Measurements from ENCODE around the gene UBE2M.

Gene UBE2M

DNA sequence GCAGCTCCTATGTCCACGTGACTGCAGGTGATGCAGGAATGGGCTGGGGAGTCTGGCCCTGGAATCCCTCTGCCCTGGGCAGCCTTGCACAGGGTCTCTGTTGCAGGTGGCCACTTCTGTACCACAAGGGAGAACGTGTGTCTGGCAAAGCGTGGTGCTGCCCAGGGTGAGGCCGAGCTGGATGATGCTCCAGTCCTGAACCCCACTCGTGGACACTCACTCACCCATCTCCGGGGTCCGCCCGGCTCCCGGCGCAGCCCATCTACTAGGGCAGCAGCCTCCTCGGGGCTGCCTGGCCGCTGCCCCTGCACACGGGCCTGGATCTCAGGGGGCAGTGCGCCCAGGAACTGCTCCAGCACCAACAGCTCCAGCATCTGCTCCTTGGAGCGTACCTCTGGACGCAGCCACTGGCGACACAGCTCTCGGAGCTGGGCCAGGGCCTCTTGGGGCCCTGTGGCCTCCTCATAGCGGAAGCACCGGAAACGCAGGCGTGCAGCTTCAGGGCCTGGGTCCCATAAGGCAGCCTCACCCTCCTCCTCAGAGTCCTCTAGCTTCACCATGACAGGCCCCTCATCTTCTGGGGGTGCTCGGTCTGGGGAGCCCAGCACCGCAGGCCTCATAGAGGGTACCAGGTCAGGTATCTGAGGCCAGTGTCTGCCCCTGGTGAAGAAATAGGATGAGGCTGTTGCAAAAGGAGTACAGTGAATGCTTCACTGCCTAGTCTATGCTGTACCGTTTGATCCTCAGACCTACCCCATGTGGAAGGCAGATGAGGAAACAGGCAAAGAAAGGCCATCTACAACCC is 12.6 kb upstream of the UBE2M start:
- no peak overlapping the region for H3K14ac ChIP-seq (ENCODE audit: low read length)
- WGBS (ENCODE audit: extremely low coverage, insufficient coverage, insufficient read length), result no CpG with 5 or more reads among the region's 25 CpGs
- peaks cover 2% of the 10 kb centered on the region for H3K9me3 ChIP-seq (ENCODE audit: insufficient read depth, low read depth, low read length)
- H2AK5ac ChIP-seq (ENCODE audit: low read length), result no peak overlapping the region
- peaks cover 7 to 10% of the 10 kb centered on the region in 2 experiments for H3K4me1 ChIP-seq (ENCODE audit: control insufficient read depth in 1 of 2, insufficient read depth in 2 of 2, low read length in 2 of 2)
- no peaks in the 10 kb centered on the region for H3K27me3 ChIP-seq (ENCODE audit: insufficient read depth, low read length)
- H4K91ac ChIP-seq (ENCODE audit: low read depth, low read length), result no peak overlapping the region
- H3K36me3 ChIP-seq (ENCODE audit: control insufficient read depth in 1 of 2, insufficient read depth in 2 of 2, low read length in 2 of 2), result peaks cover 24 to 40% of the 10 kb centered on the region in 2 experiments
- H3K4me2 ChIP-seq (ENCODE audit: low read length), result no peak overlapping the region
- no peak overlapping the region for H2BK5ac ChIP-seq (ENCODE audit: low read depth, low read length, poor library complexity)
- H3K27ac ChIP-seq (ENCODE audit: low read depth, low read length), result no peak overlapping the region
- H3K4me3 ChIP-seq (ENCODE audit: low read depth, low read length), result no peak overlapping the region
- H3K18ac ChIP-seq (ENCODE audit: low read length), result no peak overlapping the region
- no peak overlapping the region for H3K9ac ChIP-seq (ENCODE audit: low read length)
- no peak overlapping the region for H4K12ac ChIP-seq (ENCODE audit: low read depth, low read length)
- no peak overlapping the region for H2BK12ac ChIP-seq (ENCODE audit: low read length)
- no peak overlapping the region for H2AFZ ChIP-seq (ENCODE audit: insufficient read depth, low read length, poor library complexity)
- no peak for DNase-seq
- no peak overlapping the region for H3K4ac ChIP-seq (ENCODE audit: low read depth, low read length)
- H2BK120ac ChIP-seq (ENCODE audit: insufficient read depth, low read length, poor library complexity), result no peak overlapping the region
- no peak overlapping the region for H3K23ac ChIP-seq (ENCODE audit: low read length)
- H4K8ac ChIP-seq (ENCODE audit: low read depth, low read length), result no peak overlapping the region
- H3K79me1 ChIP-seq (ENCODE audit: low read length), result peaks cover 15% of the 10 kb centered on the region
- peaks cover 8% of the 10 kb centered on the region for H3K79me2 ChIP-seq (ENCODE audit: control insufficient read depth, insufficient read depth, low read length, poor library complexity)

DNA sequence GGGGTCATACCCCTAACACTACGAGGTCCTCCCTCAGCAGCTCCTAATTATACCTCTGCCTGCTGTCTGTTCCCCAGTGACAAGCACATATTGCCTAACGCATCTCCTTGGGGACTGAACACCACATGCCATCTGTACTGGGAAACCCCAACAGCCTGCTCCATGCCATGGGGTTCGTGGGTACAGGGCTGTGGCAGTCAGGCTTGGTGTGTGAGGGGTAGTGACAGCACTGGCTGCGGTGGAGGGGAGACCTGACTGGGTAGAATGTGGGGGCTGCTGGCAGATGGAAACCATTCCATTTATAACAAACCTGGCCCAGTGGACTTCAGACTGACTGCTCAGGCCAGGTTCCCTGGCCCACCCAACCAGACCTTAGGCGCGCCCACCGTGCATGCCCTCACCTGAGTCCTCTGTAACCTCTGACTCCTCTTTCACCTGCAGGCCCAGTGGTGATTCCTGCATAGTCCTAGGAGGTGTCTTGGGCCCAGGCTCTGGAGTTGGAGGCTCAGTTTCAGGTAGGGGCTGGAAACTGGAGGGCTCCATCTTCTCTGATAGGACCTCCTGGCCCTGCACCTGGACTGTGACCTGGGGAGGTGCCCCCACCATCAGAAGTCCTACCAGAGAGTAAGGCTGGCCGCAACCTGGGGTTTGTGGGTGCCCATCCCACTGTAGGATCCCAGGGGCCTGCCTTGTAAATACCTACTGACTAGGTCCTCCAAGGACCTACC is 11.7 kb upstream of the UBE2M start:
- Histone ChIP-seq H3K9ac (ENCODE audit: low read length) (no peak overlapping the region), H2AK5ac (ENCODE audit: low read length) (no peak overlapping the region), H3K9me3 (ENCODE audit: insufficient read depth, low read depth, low read length) (peaks cover 2% of the 10 kb centered on the region), H3K4me1 (ENCODE audit: control insufficient read depth in 1 of 2, insufficient read depth in 2 of 2, low read length in 2 of 2) (peaks cover 7 to 10% of the 10 kb centered on the region in 2 experiments), H3K14ac (ENCODE audit: low read length) (no peak overlapping the region), H2BK12ac (ENCODE audit: low read length) (no peak overlapping the region), H3K36me3 (ENCODE audit: control insufficient read depth in 1 of 2, insufficient read depth in 2 of 2, low read length in 2 of 2) (peaks cover 24 to 40% of the 10 kb centered on the region in 2 experiments), H2BK120ac (ENCODE audit: insufficient read depth, low read length, poor library complexity) (no peak overlapping the region), H4K8ac (ENCODE audit: low read depth, low read length) (no peak overlapping the region), H2AFZ (ENCODE audit: insufficient read depth, low read length, poor library complexity) (no peak overlapping the region), H3K4me3 (ENCODE audit: low read depth, low read length) (no peak overlapping the region), H3K4me2 (ENCODE audit: low read length) (no peak overlapping the region), H3K4ac (ENCODE audit: low read depth, low read length) (no peak overlapping the region), H4K12ac (ENCODE audit: low read depth, low read length) (no peak overlapping the region), H3K27me3 (ENCODE audit: insufficient read depth, low read length) (no peaks in the 10 kb centered on the region), H3K27ac (ENCODE audit: low read depth, low read length) (no peak overlapping the region), H3K79me2 (ENCODE audit: control insufficient read depth, insufficient read depth, low read length, poor library complexity) (peaks cover 2% of the 10 kb centered on the region), H3K79me1 (ENCODE audit: low read length) (peaks cover 7% of the 10 kb centered on the region), H4K91ac (ENCODE audit: low read depth, low read length) (no peak overlapping the region), H3K18ac (ENCODE audit: low read length) (no peak overlapping the region), H3K23ac (ENCODE audit: low read length) (no peak overlapping the region), H2BK5ac (ENCODE audit: low read depth, low read length, poor library complexity) (no peak overlapping the region)
- no peak for DNase-seq
- no CpG with 5 or more reads among the region's 8 CpGs for WGBS (ENCODE audit: extremely low coverage, insufficient coverage, insufficient read length)

DNA sequence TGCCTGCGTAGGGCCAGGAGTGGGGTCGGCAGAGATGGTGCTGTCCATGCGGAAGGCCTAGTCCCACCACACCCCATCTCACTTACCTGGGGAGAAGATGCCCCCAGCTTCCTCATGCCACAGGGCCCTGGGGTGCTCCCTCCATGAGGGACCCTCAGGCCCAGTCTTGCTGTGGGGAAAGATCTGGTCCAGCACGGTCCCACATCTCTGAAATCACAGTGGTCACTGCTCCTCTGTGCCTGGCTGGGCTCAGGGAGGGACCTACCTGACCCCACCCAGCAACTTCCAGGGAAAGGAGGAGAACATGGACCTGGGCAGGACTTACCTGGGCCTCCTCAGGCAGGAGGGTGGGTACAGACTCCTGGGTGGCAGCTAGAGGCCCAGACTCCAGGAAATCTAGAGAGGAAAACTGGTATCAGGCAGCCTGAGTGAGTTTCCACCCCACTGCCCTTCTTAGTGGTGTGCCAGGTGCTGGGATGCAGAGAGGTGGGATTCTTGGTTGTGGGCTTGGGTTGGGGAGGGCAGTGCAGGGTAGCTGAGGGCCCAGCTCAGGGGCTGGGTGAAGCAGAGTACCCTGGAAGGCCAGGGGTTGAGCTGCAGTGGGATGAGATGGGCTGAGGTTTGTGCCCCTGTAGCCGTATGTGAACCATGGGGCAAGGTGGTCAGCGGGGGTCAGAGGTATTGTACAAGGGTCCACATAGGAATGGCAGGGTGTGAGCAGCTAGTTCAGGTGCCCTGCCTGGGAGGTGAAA is 11.0 kb upstream of the UBE2M start:
- no peak overlapping the region for H2BK5ac ChIP-seq (ENCODE audit: low read depth, low read length, poor library complexity)
- peaks cover 24 to 40% of the 10 kb centered on the region in 2 experiments for H3K36me3 ChIP-seq (ENCODE audit: control insufficient read depth in 1 of 2, insufficient read depth in 2 of 2, low read length in 2 of 2)
- H3K4me2 ChIP-seq (ENCODE audit: low read length), result no peak overlapping the region
- no peak overlapping the region for H3K4ac ChIP-seq (ENCODE audit: low read depth, low read length)
- peaks cover 2% of the 10 kb centered on the region for H3K79me2 ChIP-seq (ENCODE audit: control insufficient read depth, insufficient read depth, low read length, poor library complexity)
- peaks cover 2% of the 10 kb centered on the region for H3K9me3 ChIP-seq (ENCODE audit: insufficient read depth, low read depth, low read length)
- H4K91ac ChIP-seq (ENCODE audit: low read depth, low read length), result no peak overlapping the region
- peaks cover 6% of the 10 kb centered on the region for H3K79me1 ChIP-seq (ENCODE audit: low read length)
- no peak overlapping the region for H2BK12ac ChIP-seq (ENCODE audit: low read length)
- no peak overlapping the region for H4K8ac ChIP-seq (ENCODE audit: low read depth, low read length)
- no peak overlapping the region for H4K12ac ChIP-seq (ENCODE audit: low read depth, low read length)
- no peak overlapping the region for H3K14ac ChIP-seq (ENCODE audit: low read length)
- no peak overlapping the region for H3K23ac ChIP-seq (ENCODE audit: low read length)
- H3K4me1 ChIP-seq (ENCODE audit: control insufficient read depth in 1 of 2, insufficient read depth in 2 of 2, low read length in 2 of 2), result peaks cover 7% of the 10 kb centered on the region in 2 experiments
- H2BK120ac ChIP-seq (ENCODE audit: insufficient read depth, low read length, poor library complexity), result no peak overlapping the region
- H2AK5ac ChIP-seq (ENCODE audit: low read length), result no peak overlapping the region
- no peaks in the 10 kb centered on the region for H3K27me3 ChIP-seq (ENCODE audit: insufficient read depth, low read length)
- no peak overlapping the region for H3K18ac ChIP-seq (ENCODE audit: low read length)
- no peak overlapping the region for H2AFZ ChIP-seq (ENCODE audit: insufficient read depth, low read length, poor library complexity)
- H3K9ac ChIP-seq (ENCODE audit: low read length), result no peak overlapping the region
- no peak for DNase-seq
- no CpG with 5 or more reads among the region's 6 CpGs for WGBS (ENCODE audit: extremely low coverage, insufficient coverage, insufficient read length)
- no peak overlapping the region for H3K27ac ChIP-seq (ENCODE audit: low read depth, low read length)
- H3K4me3 ChIP-seq (ENCODE audit: low read depth, low read length), result no peak overlapping the region

DNA sequence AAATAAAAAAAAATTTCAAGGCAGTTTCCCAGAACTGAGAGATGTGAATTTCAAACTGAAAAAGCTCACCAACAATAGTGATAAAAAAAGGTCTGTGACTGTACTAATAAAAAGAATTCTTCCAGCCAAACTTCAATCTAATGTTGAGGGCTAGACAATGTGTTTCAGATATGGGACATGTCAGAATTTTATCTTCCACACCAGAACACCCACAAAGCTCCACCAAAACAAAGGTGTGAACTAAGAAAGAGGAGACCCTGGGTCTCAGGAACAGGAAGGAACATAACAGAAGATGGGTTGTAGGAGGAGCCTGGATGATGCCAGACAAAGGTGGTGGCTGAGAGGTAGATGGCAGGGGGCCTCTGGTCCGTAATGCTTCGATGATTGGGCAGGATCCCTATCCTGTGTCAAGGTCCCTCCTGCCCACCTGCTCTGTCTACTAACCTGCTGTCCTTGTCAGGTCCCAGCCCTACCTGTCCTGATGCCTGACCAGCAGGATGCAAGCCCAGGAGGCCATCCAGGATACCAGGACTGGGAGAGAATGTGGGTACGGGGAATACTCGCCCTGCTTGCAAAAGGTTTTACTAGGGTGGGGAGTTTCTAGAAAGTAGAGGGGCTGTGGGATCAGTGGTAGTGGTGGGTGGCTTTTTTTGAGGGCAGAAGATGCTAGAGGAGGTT is 10.2 kb upstream of the UBE2M start:
- Histone ChIP-seq H4K12ac (ENCODE audit: low read depth, low read length) (no peak overlapping the region), H3K27me3 (ENCODE audit: insufficient read depth, low read length) (no peaks in the 10 kb centered on the region), H3K9me3 (ENCODE audit: insufficient read depth, low read depth, low read length) (peaks cover 2% of the 10 kb centered on the region), H4K91ac (ENCODE audit: low read depth, low read length) (no peak overlapping the region), H2BK5ac (ENCODE audit: low read depth, low read length, poor library complexity) (no peak overlapping the region), H3K36me3 (ENCODE audit: control insufficient read depth in 1 of 2, insufficient read depth in 2 of 2, low read length in 2 of 2) (peaks cover 24 to 40% of the 10 kb centered on the region in 2 experiments), H3K27ac (ENCODE audit: low read depth, low read length) (no peak overlapping the region), H3K9ac (ENCODE audit: low read length) (no peak overlapping the region), H3K14ac (ENCODE audit: low read length) (no peak overlapping the region), H2AFZ (ENCODE audit: insufficient read depth, low read length, poor library complexity) (no peak overlapping the region), H3K23ac (ENCODE audit: low read length) (no peak overlapping the region), H2BK120ac (ENCODE audit: insufficient read depth, low read length, poor library complexity) (no peak overlapping the region), H3K4me1 (ENCODE audit: control insufficient read depth in 1 of 2, insufficient read depth in 2 of 2, low read length in 2 of 2) (peaks cover 7% of the 10 kb centered on the region in 2 experiments), H3K79me2 (ENCODE audit: control insufficient read depth, insufficient read depth, low read length, poor library complexity) (peaks cover 2% of the 10 kb centered on the region), H2AK5ac (ENCODE audit: low read length) (no peak overlapping the region), H3K4ac (ENCODE audit: low read depth, low read length) (no peak overlapping the region), H2BK12ac (ENCODE audit: low read length) (no peak overlapping the region), H4K8ac (ENCODE audit: low read depth, low read length) (no peak overlapping the region), H3K18ac (ENCODE audit: low read length) (no peak overlapping the region), H3K4me2 (ENCODE audit: low read length) (no peak overlapping the region), H3K4me3 (ENCODE audit: low read depth, low read length) (no peak overlapping the region), H3K79me1 (ENCODE audit: low read length) (peaks cover 6% of the 10 kb centered on the region)
- DNase-seq, result no peak
- no CpG with 5 or more reads among the region's 4 CpGs for WGBS (ENCODE audit: extremely low coverage, insufficient coverage, insufficient read length)

All from trophoblast cell (in vitro differentiated cells and primary cell).